NCI-H2171 (cell line): Measurements from ENCODE around the gene ARID5A.

Experiments
- DNase-seq: peaks from one replicate; lab custom pipeline; 2025; lab: John Stamatoyannopoulos, UW

The ARID5A gene

DNA sequence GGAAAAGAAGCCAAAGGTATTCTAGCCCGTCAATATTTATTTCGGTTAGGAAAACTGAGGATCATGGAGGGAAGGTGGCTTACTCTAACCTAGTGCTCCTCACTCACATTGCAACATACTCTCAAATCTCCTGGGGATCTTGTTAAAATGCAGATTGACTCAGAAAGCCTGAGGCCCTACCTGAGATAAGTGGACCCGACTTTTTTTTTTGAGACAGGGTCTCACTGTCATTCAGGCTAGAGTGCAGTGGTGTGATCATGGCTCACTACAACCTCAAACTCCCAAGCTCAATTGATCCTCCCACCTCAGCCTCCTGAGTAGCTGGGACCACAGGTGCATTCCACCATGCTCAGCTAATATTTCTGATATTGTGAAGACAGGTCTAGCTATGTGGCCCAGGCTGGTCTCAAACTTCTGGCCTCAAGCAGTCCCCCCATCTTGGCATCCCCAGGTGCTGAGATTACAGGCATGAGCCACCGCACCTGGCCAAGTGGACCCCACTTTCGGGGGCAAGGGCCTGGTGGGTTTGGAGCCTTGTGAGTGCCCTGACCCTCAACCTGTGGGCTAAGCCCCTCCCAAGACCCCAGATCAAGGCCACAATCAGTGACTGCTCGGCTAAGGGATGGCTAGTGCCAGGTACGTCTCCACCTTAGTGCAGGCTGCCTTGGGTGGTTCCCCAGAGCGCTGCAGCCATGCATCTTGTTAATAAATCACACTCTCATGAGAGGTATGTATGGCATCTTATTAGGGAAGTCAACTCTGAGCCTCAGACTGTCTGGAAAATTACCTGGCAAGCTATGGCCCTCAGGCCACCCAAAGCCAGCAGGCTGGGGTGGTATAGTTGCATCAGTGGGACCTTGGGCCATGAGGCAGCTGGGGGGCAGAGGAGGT, 30.3 kb upstream of the ARID5A start:
- DNase-seq, result no peak

DNA sequence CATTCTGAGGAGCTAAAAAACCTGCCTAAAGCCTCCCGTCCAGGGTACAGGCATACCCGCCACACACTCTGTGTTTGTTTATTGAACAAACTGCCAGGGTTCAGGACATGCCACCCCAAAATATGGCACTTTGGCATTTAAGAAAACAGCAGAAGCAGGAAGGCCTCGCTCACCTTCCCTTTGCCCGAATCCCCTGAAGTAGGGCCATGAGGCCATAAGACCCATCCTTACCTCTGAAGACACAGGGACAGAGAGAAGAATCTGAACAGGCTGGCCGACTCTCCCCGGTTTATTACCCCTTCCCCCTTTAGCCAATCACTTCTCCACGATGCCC, 29.7 kb upstream of the ARID5A start:
- no peak for DNase-seq

DNA sequence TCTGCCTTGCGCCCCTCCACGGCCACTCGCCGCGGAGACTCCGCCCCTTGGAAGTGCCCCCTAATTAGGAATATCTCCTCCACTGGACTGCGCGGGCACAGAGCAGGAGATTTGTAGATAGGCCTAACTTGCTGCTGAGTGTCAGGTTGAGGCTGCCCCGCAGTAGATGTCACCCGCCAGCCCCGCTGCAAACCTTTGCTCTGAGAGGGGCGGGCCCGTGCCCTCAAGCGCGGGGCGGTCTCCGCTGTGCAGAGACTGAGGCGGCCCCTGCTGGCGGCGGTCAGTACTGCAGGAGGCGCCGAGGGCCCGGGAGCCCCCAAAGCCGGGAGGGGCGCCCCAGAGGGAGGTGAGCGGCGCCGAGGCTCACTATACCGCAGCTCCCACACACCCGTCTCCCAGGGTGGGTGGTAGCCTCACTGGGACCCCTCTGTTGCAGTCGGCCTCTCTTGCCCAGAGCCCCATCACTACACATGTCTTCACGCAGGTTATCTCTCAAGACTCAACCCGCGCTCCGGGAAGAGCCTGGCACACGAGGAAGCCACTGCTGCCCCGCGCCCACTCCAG, 28.5 kb upstream of the ARID5A start:
- DNase-seq, result peak; percentile 48

DNA sequence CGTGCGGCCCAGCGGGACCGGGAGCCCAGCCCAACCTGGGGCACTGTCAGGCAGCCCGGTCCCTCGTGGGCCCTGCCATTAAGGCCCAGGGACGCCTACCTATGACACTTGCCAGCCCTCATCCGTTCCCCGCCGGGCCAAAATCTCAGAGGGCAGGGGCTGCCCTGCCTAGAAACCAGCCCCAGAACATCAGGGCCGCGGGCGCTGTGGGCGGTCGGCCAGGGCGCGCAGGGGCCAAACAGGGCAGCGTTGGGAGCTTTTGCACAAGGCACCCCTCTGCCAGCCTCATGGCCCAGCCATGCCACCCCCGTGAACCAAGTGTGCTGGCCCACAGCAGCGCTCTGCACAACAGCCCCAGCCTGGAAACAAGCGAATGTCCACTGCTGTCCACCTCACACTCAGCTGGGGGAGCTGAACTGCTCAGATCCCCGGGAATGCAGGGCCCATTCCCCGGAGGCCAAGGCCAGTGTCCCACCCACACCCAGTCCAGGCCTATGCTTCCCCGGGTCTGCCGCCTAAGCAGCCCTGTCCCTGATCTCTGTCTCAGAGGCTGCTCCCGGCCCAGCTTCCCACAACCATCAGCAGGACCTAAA, 27.9 kb upstream of the ARID5A start:
- DNase-seq, result no peak

DNA sequence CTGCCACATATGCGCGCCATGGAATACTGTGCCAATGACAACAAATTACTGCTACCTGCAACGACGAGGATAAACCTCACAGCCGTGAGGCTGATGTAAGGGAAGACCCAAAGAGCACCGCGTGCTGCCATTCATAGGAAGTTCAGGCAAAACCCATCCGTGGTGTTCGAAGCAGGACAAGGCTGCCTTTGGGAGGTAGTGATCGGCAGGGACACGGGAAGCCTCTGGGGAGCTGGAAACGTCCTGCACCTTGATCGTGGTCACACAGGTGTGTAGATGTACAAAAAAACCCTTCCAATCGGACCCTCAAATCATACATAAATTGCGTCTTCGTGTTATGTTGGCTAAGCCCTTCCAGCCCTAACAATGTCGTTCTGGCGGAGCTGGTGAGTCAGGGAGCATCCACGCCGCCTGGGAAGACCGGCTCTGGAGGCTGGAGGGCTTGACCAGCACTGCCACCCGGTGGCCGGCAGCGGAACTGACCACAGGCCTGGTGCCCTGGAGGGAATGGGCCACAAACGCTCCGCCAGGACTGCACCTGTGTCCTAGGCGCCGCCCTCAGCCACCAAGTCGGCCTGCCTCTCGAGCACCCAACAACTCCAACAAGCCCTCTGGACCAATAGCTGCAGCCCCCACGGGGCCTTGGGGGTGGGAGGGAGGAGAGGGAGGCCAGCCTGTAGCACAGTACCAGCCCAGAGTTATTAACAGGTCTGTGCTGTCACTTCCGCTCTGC, 27.3 kb upstream of the ARID5A start:
- DNase-seq, result peak; percentile 27

DNA sequence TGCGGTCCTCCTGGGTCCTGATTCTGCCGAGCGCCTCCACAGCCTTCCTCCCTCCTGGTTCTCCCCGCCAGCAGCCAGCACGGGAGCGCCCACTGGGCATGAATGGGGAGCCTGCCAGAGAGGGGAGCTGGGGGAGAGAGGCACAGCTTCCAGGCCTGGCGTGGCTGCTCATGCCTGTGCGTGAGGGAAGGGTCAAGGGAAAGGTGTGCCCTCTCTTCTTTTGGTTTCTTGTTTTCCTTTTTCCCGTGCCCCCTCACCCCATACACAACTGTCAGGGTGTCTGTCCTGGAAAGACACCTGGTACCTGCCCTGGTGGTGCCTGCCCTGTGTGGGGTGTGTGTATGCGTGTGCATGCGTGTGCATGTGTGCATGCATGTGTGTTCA, 26.7 kb upstream of the ARID5A start:
- DNase-seq, result no peak

DNA sequence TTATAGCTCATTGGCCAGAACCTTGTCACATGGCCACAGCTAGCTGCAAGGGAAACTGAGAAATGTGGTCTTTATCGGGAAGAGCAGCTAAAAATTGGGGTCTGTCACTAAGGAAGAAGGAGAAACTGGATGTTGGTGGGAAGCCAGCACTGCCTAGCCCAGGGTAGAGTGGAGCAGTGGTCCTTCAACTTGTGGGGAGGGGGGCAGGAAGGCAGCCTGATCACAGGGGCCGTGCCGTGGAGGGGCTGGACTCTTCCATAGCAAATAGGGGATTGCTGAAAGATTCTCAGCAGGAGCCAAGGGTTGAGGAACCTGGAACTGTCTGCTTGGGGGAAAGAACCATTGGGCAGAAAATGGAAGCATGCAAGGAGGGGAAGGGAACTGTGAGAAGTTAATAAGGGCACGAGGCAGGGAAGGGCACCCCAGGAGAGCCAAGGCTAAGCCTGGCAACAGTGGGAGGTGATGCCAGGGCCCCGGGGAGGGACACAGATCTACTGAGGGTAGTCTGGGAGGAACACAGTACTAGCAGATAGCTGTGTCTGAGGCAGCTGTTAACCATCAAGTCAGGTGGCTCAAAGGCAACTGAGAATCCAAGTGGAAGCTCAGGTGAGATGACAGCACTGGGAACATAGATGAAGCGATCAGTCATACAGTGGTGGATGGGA, 25.5 kb upstream of the ARID5A start:
- DNase-seq, result no peak

DNA sequence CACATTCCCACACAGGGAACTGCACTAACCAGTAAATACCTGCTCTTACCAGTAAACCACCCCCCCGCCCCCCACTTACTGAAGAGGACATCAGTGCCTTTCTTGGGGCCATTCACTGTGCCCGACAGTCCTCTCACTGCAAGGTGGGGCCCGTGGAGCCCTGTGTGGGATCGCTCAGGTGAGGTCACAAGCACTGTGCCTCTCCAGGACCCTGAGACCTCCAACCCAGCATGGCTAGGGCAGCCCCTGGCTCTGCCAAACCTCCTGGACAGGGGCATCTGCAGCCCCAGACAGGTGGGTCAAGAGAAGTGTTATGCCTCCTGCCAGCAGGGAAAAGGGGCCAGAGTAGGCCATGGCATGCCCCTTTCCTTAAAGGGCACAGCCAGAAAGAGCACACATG, 24.7 kb upstream of the ARID5A start:
- no peak for DNase-seq

DNA sequence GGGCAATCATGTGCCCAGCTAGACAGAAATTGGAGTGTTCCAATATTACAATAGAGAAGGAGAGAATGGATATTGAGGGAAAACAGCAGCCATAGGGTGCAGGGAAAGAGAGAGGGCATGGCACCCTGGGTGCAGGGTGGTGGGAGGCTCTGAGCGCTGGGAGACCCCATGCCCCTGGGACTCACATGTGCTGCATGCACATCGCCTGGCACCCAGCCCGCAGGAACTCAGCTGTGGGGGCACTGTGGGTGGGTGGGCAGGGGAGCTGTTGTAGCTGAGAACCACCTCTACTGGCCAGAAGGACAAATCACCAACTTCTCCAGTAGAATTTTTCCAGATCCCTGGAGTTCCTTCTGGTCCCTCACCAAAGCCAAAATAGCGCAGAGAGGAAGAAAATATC, 24.2 kb upstream of the ARID5A start:
- DNase-seq, result no peak

DNA sequence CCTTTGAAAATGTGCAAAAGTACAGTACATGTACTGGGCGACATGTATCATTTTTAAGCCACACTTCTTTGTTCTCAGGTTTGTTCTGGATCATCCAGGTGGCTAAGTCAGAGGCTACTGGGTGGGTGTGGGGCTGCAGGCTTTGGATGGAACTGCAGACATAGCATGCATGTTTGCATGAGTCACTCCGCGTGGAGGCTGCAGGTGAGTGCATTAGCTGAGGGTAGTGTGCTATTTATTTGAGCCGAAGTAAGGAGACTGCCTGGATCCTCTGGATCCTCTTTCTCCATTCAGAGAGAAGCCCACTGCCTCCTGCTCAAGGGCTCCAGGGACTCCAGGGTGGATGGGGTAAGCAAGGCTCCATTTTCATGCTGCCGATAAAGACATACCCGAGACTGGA, 22.0 kb upstream of the ARID5A start:
- DNase-seq, result no peak

DNA sequence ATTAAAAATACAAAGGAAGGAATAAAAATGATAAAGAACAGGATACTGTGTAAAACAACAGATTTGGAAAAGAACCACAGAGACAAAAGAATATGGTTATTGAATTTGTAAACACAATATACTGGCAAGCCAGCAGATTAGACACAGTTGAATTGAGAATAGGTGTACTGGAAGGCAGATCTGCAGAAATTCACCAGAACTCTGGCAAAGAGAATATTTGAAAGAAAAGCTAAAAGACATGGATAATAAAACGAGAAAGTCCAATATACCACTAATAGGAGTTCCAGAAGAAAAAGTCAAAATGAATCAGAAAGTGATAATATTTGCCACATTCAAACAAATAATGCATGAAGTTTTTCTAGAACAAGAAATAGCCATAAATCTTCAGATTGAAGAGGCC, 19.5 kb upstream of the ARID5A start:
- no peak for DNase-seq

DNA sequence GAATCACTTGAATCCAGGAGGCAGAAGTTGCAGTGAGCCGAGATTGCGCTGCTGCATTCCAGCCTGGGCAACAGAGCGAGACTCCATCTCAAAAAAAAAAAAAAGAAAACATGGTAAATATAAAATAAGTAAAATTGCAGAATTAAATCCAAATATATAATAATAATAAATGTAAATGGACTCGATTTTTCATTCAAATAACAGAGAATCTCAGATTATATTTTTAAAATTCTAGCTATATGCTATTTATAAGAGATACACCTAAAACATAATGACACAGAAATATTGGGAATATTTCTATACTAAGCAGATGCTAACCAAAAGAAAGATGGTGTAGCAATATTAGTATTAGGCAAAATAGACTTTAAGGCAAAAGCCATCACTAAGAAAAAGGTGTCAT, 16.3 kb upstream of the ARID5A start:
- DNase-seq, result no peak

DNA sequence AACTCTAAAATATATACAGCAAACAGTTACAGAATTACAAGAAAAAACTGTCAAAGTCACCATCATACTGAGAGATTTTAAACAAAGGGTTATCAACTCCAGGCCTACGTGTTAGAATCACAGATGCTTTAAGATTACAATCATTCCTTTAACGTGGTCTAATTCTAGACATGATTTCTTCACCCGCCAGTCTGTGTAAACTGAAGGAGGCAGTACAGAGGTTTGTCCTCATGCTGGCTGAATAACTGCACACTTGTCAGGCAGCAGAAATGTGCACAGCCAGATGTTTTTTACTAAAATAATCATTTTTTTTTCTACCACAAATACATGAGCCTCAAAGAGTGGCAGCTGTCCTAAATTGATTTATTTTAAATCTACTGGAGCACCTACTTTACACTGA, 15.9 kb upstream of the ARID5A start:
- no peak for DNase-seq

DNA sequence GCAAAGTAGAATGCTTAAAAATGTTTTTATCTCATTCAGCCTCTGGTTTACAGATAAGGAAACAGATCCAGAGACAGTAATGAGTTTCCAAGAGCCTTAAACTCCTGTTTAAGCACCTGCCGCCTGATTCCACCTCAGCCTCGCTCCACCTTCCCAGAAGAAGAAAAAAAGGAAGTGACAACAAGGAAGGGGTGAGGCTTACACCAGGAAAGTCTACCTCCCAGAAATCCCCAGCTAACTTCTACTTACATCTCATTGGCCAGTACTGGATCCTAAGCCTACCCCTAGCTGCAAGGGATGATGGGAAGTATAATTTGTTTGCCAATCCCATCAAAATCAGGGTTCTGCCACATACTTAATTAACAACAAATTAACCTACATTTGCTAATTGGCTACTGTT, 15.3 kb upstream of the ARID5A start:
- DNase-seq, result no peak

DNA sequence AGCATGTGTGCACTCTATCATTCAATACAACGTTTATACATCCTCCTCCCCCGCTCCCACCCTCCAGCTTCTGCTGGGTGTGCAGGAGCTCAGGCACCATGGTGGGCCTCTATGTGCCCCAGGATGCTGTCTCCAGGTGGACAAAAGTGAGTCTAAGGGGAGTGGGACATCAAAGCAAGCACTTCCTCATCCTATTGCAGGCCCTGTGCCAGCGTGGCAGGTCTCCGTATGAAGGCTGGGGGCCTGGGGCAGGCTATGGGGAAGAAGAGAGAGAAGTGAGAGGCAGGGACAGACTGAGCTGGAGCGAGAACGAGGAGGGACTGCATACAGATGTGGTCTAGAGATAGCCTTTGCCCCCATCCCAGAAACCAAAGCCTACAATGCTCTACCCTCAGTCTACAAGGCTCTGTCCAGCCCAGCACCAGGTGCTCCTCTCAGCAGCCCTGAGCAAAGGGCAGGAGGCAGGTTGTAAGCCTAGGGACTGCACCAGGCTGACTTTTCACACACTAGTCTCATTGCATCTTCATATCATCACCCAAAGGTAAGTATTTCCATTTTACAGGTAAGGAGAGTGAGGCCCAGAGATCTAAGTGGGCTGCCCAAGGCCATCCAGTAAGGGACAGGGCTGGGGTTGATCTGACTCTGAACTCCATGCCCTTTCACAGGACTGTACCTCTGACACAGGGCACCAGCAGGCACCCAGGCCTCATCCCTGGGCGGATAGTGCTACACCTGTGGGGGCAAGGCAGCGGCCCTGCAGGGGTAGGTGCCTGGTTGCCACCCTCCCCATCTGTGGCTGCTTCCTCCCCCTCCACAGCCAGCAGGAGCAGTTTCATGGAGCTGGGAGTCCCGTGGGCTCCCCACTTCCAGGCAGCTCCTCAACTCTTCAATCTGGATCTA, 14.0 kb upstream of the ARID5A start:
- DNase-seq, result no peak

DNA sequence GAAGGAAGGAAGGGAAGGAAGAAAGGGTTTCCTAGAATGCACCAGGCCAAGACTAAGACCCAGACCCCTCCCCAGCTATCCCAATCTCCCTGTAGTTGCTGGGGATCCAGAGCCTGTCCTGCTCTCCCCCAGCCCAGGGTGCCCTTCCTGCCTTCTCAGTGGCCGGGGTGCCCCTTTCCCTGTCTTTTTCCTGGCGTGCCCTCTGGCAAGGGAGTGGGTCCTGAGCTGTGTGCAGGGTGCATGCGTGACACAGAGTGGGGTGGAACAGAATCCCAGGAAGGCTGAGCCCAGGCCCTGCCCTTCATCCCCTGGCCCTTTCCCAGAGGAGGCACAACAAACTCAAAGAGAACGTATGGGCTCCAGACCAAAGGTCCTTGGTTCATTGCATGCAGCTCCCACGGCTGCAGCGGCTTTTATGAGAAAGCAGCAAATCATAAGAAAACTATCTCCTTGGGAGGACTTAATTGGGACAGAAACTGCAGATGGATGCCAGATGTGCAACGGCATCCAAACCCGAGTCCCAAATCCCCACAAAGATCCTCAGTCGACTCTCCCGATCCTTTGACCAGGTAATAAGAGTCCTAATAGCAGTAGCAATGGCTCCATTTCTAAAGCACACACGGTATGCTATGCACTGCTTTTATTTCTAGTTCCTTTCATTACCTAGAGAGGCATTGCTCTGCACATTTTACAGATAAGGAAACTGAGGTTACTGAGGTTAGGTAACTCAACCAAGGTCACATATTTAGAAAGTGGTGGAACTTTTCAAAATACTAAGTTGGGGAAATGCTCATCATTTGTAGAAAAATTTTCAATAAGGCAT, 12.7 kb upstream of the ARID5A start:
- DNase-seq, result no peak

DNA sequence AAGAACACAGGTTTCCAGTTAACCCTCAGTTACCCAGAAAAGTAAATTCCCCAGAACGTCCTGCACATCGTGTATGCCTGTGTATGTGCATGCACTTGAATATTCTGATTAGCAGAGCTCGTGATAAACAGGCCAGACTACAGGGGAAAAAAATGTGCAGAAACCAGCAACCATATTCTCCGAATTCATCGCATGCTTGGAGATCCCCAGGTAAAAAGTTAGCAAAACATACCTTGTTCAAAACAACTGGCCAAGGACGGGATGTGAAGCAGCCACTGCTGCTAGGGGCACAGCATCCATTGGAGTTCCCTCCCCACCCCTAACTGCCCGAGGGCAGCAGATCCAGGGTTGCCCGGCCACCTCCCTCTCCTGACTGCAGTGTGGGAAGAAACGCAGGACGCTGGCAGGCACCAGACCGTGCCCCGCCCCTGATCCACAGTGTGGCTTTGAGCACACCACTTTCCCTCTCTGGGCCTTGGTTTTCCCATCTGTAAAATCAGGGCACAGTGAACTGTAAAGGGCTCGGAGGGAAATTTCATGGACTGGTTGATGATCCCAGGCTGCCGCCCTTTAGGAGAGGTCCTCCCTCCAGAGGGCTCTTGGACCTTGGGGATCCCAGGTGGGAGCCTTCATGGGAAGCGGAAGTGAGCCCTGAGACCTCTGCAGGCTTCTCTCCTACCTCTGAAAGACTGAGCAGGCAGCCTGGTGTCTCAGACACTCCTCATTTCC, 11.9 kb upstream of the ARID5A start:
- no peak for DNase-seq

DNA sequence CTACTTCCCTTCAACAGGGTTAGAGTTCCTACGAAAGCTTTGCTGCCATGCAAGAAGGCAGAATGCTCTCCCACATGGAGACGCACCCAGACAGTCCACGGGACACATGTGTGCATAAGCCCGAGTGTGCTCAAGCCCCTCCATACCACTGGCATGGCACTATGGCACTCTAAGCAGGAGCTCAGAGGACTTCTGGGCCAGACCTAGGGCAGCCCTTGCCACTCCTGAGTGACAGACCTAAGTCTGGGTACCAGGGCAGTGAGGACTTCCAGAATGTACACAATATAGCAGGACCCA, 11.4 kb upstream of the ARID5A start:
- DNase-seq, result no peak

DNA sequence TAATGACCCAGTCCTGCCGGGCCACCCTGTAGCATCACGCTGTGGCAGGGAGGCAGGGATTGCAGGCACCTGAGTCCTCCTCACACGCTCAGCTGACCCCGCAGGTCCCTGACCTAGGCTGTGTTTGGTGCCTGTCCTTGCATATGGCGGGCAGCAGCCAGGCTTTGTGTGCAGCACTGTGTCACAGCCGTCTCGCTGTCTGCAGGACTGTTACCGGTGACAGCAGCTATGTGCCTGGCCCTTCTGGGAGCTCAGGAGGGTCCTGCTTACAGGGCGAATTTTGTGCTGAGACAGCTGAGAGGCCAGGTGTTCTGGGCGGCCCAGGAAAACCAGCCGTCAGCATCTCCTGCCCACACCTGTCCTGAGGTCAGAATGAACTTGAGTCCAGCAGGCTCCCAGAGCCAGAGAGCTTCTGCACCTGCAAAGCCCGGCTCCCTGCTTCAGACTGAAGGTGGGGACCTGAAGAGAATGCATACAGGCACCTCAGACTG, 10.4 kb upstream of the ARID5A start:
- DNase-seq, result no peak
